NT2/D1 (cell line): ENCODE data around the gene HSPE1.

ENCODE experiments used
- SUZ12 ChIP-seq: IDR thresholded peaks from 2 replicates; pipeline ENCODE4 v1.6.1; 2011; ENCODE audit not compliant: insufficient read length, insufficient read depth; ENCODE audit errors: extremely low read depth
- YY1 ChIP-seq: IDR thresholded peaks from 2 replicates; pipeline ENCODE4 v1.6.1; 2011; ENCODE audit not compliant: insufficient read length, insufficient read depth
- ZNF274 ChIP-seq: IDR thresholded peaks from 2 replicates; pipeline ENCODE4 v1.6.1; 2011; ENCODE audit warnings: mild to moderate bottlenecking, low read depth, low read length

DNA sequence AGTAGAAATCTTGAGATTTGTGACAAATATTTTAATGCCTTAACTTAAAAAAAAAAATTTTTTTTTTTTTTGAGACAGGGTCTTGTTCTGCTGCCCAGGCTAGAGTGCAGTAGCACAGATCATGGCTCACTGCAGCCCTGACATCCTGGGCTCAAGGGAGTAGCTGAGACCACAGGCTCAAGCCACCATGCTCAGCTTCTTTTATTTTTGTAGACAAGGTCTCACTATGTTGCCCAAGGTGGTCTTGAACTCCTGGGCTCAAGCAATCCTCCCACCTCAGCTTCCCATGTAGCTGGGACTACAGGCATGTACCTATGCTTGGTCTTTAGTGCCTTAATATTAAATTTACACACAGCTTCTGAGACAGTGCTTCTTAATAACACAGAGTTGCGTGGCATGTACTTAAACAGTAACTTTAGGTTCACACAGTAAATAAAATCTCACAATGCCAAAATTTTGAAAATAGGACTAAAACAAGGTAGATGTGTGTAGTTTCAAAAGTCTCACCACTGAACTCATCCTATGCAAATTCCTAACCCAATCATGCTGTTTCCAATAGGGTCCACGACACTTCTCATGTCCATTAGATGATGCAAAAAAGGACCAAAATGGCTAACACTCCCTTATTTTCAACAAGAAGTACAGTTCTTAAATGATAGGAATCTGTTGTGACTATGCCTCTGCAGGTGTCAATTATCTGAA is 4.6 kb upstream of the HSPE1 start:
- TF ChIP-seq ZNF274 (no peak), SUZ12 (no peak), YY1 (no peak)
